HG03175 (cell line): Measurements from ENCODE around the gene NMT2.

Experiments used
- ATAC-seq: cut with Tn5 transposase; IDR thresholded peaks from one replicate; pipeline ENCODE4 v1.9.1; 2021; ENCODE audit warnings: mild to moderate bottlenecking, moderate library complexity; ENCODE audit not compliant: unreplicated experiment

The NMT2 gene

DNA sequence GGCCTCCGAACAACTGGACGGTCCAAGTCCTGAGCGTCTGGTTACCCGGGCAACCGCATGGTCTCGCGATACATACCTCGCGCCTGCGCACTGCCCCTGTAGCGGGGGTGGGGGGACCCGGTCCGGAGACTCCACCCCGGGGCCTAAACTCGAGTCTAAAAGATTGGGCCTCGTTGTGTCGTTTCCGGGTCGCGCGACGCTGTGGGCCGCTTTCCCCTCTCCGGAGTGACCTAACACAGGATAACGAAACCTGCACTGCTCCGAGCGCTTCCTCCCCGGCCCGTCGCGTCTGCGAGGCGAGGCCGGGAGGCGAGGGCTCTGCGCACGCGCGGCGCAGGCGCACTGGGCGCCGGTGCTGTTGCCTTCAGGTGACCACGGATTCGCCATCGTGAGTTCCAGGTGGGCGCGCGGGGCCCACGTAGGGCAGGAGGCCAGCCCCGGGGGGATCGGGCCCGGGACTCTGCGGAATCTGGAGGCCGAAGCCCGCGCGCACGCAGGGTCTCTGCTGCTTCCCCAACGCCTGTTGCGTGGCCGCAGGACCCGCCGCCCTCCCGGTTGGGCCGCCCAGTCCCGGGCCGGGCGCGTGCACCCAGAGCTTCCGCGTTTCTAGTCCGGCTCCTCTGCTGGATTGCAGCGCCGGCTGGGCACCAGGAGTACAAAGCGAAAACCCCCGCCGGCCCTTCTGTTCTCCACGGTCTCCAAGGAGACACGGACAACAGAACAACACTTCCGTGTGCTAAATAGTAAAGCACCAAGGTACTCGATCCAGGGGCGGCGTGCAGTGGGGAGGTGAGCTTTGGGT lies 71.3 kb downstream of the NMT2 start, which contains the start of gene RPP38:
Gene RPP38, plus strand, starts transcription at position 345 of the 802 bp plus-strand sequence. CDS start 5,960 bp downstream, outside the sequence.
- ATAC-seq, result peak; percentile 81

DNA sequence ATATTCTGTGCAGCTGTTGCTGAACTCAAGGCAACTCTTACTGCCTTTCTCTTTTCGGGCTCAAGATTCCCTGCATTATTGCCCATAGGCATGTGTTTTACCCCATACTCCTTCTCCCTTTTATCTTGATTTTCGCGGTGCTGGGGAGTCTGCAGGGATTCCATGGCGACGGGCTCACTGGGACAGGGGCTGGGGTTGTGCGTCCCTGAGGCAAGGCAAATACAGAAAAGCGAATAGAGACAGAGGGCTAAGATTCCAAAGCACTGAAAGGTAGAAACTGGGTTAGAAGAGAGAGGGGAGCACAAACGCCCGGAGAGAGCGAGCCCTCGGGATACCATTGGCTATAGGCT lies 71.9 kb downstream of the NMT2 start:
- peak; percentile 26 for ATAC-seq

DNA sequence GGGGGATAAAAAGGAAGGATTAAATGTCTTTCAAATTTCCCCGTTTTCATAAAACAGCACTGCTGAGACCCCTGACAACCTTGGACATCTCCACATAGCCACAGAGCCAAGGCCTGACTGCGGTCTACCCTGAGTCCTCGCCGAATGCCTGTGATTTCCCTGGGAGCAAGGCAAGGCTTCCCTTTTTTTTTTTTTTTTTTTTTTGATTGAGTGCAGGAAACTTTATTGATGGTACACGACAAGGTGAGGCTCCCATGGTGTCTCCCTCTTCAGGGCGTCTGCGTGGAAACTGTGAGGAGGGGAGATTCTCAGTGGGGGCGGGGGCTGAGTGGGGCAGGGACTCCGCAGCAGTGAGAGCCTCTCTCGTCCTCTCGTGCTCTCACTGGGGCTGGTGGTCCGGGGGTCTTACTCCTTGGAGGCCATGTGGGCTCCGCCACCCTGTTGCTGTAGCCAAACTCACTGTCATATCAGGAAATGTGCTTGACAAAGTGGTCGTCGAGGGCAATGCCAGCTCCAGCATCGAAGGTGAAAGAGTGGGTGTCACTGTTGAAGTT lies 75.6 kb downstream of the NMT2 start:
- no peak for ATAC-seq

DNA sequence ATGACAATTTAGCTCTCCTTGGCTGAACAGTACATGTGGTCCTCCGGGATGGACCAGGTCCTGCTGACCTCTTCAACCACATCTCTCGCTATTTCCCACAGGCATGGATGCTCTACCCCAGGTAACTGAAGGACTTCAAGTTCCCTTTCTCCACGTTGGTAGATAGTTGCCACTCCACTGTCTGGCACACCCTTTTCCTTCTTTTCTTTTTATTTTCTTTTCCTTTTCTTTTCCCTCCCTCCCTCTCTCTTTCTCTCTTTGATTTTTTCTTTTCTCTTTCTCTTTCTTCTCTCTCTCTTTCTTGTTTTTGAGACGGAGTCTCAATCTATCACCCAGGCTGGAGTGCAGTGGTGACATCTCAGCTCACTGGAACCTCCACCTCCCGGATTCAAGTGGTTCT lies 77.1 kb downstream of the NMT2 start:
- ATAC-seq, result no peak

DNA sequence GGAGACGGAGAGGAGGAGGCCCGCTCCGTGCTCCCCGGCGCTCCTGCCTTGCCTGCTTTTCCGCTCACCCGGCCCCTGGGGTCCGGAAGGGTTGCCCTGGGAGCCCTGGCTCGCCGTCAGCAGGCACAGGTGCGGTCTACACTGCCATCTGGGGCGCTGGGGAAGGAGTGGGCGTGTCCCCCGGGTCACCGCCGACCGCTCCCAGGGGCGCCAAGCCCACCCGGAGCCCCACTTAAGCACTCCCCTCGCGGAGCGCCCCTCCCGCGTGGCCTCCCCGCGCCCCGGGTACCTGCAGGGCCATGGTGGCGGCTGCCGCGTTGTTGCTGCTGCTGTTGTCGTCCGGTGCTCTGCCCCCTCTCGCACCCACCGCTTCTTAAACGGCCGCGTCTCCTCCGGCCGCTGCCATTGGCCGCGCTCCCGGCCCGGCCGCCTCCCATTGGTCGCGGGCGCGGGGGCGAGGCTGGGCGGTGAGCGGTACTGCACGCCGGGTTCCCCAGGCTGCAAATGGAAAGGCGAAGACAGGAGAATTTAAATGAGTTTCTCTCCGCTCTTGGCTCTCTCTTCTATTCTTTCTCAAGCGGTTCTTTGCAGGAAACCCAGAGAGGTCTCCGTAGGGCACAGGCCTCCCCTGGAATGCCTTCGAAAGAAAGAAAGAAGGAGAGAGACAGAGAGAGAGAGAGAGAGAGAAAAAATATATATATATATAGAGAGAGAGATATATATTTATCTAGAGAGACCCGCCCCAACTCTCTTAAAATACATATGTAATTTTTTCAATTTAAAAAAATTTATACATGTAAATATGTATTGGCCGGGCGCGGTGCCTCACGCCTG lies 79.8 kb downstream of the NMT2 start, which contains the start of gene ACBD7:
Gene ACBD7, minus strand, starts transcription at position 349 of the 834 bp plus-strand sequence. Its CDS starts 48 bp downstream, at position 301.
- ATAC-seq, result peak; percentile 100

DNA sequence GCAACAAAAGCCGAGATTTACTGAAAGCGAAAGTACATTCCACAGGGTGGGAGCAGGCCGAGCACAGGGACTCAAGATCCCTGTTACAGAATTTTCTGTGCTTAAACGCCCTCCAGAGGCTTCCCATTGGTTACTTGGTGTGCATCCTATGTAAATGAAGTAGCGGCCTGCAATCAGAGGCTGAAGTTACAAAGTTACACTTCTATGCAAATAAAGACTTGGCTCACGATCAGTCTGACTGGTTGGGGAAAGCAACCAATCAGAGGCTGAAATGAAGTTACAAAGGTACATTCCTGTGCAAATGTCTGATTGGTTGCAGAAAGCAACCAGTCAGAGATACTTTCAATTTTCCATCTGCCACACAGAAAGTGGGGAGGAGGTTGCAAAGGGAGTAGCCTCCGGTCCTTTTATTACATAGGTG lies 84.0 kb downstream of the NMT2 start:
- ATAC-seq, result no peak

DNA sequence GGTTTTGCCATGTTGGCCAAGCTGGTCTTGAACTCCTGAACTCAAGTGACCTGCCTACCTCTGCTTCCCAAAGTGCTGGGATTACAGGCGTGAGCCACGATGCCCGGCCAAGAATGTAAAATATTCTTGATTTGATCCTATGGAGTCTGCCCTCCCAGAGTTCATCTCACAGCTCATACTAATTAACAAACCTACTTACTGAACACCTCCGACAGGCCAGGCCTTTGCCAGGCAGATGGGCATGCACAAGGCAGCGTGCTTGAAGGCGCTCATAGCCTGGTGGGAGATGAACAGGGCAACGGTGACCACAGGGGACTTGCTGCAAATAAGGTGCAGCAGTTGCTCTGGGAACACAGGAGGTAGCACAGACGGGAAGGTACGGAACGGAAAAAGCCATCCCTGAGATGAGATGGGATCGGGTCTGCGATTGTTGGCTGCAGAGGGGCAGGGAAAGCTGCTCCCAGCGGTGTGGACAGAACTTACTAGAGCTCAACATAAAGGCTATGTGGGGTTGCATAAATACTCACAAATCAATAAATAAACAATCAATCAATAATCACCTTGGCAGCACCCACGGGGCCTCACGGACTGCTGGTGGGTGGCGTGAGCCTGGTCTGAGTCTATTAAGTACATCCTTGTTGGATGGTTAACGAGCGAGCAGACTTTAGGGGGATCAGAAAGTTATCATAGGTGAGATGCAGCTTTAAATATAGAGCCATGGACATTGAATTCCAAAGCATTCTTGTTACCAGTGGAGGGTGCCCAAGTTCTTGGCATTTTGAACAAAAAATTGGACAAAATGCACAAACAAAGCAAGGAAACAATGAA lies 84.6 kb downstream of the NMT2 start:
- ATAC-seq, result no peak

DNA sequence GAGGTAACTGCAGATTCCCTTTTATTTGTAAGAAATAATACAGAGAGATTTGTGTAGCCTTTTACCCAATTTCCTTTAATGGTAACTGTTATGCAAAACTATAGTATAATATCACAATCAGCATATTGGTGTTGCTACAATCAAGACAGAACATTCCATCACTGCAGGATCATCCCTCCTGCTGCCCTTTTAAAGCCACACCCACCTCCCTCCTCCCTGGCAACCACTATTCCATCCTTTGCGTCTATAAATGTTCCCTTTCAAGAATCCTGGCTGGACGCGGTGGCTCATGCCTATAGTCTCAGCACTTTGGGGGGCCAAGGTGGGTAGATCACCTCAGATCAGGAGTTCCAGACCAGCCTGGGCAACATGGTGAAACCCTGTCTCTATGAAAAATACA lies 93.1 kb downstream of the NMT2 start:
- no peak for ATAC-seq

DNA sequence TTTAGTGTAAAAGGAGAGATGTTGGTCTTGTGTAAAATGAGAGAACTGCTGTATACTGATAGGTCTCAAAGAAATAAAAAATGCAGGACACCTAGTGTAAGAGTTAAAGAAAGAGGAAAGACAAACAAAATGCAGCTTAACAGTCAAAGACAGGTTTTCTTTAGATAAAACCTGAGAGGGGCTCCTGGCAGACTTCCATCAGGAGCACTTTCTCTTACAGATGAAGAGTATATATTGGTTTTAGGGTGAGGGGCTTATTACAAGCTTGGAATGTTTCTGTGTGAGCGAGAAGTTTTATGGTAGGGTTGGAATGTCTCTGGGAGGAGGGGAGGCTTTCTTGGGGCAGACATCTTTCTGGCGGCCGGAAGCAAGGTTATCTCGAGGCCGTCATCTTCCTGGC lies 96.1 kb downstream of the NMT2 start:
- ATAC-seq, result no peak

DNA sequence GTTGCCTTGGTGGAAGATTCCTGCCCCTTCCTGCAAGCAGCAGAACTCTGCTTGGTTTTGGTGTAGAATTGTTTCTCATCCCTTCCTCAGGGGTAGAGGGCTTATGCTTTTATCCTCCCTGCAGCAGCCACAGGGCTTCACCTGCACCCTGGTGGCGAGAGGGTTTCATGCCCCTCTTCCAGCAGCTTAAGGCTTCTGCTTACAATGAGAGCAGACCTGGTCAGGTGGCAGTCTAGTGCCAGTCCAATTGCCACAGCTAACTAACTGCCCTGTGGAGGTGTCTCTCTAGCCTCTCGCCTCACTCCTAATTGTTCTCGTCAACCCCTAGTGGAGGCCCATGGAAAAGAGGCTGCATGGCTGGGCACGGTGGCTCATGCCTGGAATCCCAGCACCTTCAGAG lies 99.3 kb downstream of the NMT2 start:
- ATAC-seq, result no peak

DNA sequence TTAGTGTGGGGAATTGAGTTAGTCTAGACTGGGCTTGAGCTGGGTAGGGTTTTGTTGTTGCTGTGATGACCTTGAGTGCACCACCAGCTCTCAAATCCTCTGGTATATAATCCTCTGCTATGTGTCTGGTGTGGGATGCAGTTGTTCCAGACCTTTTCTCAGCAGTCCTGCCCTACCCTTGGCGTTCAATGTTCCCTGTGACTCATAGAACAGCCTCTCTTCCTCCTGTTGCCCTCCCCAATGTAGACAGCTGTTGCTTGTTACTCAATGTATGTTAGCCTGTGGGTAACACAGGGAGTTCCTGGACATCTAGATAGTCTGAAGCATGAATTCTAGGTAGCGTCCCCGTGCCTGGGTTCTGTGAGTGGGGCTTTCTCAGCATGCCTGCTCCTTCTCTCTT lies 99.7 kb downstream of the NMT2 start:
- no peak for ATAC-seq

DNA sequence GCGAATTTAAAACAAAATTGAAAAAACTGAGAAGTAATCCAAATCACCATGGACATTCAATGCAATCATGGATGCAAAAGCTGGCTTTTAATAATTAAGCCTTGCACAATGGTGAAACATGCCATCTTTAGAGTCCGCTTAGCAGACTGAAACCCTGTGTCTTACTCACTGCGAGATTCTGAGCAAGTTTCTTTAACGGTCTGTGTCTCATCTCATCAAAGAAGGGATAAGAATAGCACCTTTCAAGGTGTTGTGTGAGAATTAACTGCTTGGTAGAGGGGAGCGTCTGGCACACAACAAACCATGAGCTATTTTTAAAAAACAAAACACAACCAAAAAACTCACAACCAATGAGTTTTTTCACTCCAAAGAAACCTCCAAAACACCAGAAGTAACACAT lies 101.3 kb downstream of the NMT2 start:
- ATAC-seq, result peak; percentile 93

DNA sequence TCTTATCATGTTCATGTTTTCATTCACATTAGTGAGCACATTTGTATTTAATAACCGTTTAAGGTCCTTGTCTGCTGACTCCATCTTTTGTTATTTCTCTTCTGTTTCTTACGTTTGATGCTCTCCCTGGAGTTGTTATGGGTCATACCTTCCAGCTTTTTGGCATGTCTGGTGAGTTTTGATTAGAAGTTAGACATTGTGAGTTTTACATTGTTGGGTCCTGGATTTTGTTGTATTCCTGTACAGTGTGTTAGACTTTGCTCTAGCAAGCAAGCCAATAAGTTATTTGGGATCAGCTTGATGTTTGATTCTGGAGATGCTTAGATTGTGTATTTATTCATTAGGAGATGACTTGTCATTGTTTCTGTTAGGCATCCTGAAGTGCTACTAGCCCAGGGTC lies 107.9 kb downstream of the NMT2 start:
- no peak for ATAC-seq

DNA sequence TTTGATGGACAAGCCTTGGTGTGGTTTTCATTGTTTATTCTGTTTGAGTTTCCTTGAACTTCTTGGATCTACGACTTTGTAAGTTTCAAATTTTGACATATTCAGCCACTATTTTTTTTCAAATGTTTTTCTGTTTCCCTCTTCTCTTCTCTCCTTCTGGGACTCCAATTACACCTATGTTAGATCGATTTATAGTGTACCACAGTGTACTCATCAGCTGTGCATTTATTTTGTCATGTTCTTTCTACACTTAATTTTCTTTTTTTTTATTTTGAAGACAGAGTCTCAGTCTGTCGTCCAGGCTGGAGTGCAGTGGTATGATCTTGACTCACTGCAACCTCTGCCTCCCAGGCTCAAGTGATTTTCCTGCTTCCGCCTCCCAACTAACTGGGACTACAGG lies 108.6 kb downstream of the NMT2 start:
- ATAC-seq, result no peak

DNA sequence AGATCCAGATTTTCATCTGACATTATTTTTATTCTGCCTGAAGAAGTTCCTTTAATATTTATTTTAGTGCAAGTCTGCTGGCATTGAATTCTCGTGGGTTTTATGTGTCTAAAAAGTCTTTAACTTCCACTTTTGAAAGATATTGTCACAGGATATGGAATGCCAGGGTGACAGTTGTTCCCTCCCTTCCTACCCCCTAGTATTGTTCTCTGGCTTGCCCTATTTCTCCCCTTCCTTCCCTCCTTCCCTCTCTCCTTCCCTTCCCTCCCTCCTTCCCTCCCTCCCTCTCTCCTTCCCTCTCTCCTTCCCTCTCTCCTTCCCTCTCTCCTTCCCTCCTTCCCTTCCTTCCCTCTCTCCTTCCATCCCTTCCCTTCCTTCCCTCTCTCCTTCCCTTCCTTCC lies 109.8 kb downstream of the NMT2 start:
- no peak for ATAC-seq
